GM19025 (cell line): ENCODE measurements around the gene ZBP1.

Source experiments
- ATAC-seq: cut with Tn5 transposase; IDR thresholded peaks from one replicate; pipeline ENCODE4 v1.9.1; 2021; ENCODE audit warnings: mild to moderate bottlenecking, low read depth, moderate library complexity; ENCODE audit not compliant: unreplicated experiment

ZBP1 gene

DNA sequence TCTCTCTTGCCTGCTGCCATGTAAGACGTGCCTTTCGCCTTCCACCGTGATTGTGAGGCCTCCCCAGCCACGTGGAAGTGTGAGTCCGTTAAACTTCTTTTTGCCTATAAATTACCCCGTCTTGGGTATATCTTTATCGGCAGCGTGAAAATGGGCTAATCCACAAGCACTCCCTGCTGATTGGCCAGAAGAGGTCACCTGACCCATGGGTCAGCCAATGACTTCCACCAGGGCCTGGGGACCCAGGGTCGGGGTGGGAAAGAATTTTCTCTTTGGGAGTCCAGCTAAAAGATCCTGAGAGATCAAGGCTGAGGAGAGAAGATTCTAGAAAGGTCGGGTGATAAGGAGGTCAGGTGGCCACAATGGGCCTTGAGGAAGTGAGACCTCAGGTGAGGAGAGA lies 17.1 kb downstream of the ZBP1 start:
- ATAC-seq = no peak

DNA sequence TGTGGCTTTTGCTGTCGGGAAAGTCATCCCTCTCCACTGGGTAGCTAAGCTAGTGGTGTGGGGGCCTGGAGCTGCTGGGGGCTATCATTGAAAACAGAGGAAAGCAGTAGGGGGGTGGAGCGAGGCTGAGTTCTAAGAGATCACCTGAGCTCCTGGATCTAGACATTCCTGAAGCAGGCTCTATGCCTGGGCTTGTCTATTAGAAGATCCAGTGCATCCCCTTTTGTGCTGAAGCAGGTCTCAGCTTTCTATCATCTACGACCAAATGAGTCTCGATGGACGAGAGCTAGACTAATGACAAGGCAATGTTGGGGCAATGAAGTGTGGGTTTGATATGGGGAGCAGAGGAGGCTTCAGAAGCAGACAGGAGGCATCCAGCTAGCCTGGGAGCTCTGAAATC lies 18.5 kb downstream of the ZBP1 start:
- ATAC-seq = no peak

DNA sequence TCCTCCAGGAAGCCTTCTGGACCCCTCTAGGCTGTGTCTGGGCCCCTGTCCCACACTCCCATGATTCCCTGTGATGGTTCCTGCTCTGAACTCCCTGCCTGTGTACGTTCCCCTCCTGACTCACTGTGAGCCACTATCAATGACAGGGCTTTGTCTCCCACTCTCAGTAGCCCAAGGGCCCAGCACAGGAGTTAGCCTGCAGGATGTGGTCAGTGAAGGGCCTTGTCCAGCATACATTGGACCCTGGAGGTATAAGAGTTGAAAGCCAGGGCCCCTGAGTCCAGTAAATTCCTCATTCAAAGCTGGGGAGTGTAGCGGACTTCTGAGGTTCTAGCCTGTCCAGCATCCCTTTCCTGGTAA lies 19.0 kb downstream of the ZBP1 start:
- ATAC-seq = no peak

DNA sequence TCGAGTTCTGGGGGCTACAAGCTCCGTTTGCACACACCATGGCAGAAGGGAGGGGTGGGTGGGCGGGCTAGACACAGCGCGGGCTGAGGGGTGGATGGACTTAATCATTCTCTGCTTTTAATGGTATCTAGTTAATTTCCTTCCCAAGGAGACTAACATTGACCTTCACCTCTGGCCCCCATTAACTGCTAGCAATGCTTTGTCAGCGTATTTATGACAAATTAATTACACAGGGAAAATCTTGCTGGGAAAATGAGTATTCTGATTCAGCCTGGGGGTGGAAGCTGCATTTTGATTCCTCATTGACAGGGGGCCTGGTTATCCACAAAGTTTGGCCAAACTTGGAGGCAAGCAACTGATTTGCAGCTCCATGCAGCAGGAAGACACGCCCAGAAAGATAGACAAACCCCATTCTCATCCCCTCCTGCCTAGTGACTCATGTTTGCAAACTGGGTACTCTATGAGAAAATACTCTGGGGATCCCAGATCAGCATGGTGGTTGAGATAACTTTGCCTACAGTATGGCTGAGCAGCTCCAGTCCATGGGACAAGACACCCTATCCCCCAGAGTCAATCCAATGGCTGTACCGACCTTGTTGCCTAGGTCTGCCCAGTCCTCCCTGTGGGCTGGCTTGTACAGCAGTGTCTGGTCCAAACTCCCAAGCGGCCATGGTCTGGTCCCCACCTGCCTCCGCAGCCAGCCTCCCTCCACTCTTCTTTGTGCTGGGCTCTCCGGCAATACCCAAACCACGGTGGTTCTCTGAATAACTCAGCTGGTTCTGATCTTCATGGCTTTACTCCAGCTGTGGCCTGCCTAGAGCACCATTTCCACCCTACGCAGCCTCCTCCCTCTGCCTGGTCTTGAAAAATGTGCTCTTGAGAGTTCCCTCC lies 19.7 kb downstream of the ZBP1 start:
- no peak for ATAC-seq

DNA sequence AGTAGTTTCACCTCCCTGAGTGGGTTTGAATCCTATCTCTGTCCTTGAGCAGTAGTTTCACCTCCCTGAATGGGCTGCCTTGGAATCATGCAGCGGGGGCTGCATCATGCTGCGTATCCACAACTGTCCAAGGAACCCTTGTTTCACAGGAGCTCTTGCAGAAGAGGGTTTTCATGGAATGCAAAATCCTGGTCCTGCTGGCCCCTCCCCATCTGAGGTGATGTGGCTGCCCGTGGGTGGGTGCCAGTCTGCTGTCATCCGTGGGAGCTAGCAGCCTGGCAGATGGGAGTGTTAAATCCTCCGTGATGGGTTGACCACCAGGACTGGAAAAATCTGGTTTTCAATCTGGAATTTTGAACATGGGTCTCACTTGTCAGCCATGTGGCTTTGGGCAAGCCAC lies 21.7 kb downstream of the ZBP1 start:
- no peak for ATAC-seq

DNA sequence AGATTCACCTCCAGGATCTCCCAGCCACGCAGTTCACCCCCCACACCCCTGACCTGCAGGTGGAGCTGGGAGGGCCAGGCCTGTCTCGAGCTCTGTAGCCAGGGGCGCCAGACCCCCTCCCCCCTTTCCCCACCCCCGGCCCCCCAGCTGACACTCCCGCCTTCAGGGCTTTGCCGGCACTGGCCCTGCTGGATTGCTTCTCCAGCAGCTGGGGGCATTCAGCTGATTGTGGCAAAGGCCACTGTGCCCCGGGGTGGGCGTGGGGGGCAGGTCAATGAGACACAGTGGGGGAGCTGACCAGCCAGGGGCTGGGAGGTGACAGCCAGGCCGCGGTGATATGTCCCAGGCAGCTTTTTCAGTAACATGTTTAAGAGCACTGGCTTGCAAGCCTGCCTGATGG lies 22.2 kb downstream of the ZBP1 start:
- no peak for ATAC-seq

DNA sequence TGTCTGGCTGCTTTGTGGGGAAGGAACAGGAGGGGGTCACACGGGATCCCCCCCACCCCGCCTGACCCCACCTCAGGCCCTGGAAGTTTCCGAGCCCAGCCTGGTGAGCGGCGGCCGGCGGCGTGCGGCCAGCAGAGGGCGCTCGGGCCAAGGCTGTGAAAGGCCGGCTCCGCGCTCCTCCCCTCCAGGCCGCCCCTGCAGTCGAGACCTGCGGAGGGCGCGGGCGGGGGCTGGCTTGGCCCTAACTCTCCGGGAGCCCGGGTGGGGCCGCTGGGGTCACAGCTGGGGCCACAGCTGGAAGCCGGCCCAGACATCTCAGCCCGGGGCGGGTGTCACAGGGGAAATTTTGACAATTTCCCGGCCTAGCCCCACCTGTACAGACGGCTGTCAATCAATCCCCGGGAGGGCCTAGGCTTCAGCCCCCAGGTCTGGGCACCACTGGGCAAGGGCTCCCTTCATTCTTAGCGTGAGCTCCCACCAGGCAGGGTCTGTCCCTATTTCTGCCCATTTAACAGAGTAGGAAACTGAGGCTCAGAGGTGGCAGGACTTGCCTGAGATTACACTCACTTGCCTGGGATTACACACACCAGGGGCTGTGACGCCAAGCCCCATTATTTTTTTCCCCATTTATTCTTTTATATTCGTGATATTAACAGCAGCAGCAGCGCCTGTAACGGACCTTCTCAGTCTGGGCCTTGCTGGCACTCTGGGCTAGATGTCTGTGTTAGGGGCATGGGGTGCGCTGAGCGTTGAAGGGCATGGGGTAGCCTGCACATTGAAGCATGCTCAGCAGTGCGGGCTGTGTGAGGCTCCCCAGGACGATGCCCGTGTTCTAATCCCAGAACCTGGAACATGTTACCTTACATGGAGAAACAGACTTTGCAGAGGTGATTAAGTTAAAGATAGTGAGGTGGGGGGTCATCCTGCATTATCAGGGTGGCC lies 23.0 kb downstream of the ZBP1 start:
- ATAC-seq = no peak

DNA sequence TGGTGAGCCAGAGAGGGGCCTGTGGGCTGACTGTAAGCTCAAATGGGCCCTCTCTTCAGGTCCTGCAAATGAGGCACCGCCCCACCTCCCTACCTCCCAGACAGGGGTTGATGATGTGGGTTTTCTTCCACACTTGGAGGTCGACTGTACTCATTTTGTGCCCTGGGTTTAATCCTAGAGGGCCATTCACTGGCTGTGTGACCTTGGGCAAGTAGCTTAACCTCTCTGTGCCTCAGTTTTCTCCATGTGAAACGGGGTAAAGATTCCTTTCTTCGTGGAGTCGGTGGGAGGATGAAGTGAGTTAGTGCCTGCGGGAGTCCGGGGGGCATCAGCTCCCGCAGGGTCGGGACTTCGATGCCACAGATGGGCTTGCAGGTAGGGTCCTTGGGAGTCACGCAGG lies 23.9 kb downstream of the ZBP1 start:
- ATAC-seq = no peak

DNA sequence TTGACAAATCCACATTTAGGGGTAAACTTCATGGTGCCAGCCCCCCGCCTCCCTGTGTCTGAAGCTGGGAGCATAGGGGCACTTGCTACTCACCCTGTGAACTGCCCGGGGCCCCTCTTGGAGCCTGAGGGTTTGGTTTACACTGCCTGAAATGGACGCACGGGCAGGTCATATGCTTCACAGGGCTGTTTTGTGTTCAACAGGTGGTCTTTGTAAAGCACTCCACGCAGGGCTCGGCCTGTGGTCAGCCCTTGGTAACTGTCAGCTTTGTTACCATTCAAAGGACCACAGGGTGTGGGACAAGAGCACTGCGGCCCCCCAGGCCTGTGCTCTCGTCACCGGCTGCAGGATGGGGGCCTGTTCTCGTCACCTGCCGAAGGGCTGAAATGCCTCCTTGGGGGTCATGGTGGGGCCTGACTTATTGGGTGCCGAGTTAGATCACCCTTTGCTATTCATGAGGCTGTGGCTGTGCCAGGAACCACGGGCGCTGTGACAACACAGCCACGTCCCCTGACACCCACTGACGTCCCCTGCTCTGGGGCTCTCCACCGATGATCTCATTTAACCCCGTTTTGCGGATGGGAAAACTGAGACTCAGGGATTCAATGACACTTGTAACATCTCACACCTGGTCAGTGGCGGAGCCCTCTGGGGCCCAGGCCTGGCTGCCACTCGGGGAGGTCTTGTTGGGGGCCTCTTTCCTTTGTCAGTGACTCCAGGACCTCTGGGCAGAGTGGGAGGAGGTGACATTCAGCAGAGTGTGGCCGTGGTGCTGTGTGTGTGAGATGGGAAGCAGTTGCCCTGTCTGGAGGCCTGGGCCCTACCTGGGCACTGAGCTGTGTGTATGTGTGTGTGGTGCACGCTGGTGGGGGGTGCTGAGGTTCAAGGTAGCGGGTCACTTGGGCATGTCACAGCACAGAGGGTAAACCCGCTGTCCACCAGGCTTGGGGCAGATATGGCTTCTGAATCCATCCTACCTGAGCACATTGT lies 24.9 kb downstream of the ZBP1 start:
- ATAC-seq = no peak

DNA sequence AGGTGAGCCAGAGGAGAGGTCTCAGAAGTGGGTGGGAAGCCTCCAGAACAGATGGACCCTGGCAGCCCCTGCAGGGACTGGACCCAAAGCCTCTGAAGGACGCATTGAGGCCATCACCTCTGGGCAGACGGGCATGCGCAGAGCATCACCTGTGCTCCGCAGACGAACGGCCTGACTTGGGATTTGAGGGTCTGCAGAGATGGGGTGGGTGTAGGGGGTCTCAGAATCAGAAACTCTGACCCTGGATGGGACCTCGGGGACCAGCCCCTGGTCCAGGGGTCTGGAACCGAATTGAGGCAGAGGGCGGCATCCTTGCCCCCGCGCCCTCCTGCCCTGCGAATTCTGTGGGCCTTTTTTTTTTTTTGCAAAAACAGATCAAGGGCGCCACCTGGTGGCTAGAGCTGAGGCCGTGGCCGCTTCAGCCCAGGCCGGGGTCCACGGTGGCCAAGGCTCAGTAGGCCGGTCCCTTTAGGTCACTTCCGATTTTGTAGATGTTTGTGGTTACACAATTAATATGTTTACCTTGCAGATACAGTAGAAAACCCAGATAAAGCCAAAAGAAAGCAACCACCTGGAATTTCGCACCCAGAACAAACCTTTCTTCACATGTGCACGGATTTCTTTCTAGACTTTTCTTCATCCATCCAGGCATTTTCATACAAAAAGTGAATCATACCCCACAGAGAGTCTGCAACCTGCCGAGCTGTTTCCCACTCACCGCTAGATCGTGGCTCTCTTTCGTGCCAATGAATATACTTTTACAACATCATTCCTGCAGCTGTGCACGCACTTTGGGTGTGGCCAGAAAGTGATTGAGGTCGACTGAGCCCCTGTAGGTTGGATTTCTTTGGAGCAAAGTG lies 25.9 kb downstream of the ZBP1 start:
- ATAC-seq = no peak

DNA sequence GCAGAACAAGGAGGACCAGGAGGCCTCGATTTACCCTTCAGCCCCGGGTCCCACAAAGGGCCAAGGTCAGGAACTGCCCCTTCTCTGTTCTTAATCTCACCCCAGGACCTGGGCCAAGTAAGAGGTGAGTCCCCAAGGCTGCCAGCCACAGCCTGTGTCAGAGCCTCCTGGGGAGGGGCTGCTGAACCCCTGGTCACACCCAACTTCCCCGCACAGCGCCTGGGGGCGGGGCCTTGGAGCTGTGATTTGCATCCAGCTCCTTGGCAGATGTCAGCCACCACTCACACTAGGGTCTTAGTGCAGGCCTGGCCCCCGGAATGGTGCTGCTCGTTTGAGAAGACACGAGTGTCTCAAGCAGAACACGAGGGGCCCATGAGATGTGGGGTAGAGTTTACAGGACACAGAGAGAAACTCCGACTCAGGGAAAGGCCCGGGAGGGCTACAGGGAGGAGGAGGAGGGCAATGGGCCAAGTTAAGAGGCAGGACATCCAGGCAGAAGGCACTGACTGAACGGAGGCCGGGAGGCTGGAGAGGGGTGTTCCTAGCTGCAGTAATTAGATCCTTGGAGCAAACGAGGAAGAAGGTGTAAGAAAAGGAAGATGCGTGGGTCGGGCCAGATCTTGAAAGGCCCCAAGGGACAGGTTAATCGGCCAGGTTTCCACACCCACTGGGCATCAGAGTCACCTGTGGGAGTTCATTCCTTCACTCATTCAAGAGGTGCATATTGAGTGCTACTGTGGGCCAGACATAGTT lies 26.9 kb downstream of the ZBP1 start:
- no peak for ATAC-seq

DNA sequence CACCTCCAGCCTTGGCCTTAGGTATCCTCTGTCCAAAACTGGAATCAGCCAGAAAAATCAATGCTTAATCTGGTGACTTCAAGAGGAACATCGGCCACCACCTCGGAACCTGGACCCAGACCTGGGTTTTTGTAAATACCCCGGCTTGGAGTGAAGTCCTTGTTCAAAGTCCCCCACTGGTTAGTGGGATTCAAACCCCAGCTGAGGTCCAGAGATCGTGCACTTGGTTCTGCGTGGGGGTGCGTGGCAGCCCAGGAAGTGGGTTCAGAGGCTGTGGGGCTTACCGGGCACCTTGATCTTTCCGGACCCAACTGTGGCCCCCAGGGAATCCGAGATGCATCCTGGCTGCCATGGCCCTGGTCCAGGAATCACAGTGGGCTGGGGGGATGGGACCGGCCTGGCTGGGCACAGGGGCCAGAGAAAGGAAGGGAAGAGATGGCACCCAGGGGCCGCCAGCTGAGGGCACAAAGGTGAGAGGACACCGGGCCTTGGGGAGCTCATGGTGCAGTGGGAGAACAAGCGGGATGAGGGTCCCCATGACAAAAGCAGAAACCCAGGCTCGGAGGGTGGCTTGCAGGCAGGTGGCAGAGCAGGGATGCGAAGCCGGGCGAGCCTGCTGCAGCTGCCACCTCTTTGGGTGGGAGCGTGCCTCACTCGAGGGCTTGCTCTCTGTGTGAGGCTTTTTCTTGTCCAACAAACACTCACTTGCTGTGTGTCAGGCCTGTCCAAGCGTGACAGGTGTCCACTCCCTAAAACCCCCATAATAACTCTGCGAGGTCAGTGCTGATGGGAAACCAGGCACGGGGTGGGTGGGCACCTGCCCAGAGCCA lies 27.7 kb downstream of the ZBP1 start:
- ATAC-seq = no peak

DNA sequence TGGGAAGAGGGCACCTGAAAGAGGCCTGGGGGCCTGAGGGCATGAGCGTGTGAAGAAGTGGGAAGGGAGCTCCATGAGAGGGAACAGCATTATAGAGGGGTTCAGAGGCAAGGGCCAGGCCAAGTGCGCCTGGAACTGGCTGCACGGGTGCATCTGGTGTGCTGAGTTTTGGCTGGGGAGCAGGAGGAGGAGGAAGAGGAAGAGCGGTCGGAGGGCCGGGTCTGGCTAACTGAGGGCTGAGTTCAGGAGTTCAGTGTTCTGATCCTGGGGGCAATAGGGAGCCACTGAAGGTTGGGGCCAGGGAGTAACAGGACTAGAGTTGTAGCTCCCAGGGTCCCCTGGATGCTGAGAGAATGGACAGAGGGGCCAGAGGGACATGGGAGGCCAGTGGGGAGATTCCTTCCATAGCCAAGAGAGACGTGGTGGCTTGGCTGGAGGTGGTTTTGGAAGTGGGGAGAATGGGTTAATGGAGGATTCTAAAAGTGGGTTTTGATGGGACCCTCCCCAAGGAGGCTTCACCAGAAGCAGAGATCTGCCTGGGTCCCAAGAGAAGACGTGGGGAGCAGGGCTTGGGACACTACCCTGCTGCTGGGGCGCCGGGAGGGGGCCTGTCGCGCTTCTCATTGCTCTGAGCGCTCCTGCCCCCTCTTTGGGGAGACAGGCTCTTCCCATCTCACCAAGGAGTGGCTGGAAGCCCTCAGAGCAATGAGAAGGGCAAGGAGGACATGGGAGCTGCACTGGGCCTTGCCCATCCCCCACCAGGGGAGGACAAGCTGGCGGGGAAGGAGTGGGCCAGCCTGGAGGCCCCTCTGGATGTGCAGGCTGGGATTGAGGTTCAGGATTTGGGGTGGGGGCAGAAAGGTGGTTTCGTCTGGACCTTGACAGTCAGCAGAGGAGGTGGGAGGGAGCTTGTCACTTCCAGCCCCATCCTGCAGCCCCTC lies 28.7 kb downstream of the ZBP1 start:
- no peak for ATAC-seq

DNA sequence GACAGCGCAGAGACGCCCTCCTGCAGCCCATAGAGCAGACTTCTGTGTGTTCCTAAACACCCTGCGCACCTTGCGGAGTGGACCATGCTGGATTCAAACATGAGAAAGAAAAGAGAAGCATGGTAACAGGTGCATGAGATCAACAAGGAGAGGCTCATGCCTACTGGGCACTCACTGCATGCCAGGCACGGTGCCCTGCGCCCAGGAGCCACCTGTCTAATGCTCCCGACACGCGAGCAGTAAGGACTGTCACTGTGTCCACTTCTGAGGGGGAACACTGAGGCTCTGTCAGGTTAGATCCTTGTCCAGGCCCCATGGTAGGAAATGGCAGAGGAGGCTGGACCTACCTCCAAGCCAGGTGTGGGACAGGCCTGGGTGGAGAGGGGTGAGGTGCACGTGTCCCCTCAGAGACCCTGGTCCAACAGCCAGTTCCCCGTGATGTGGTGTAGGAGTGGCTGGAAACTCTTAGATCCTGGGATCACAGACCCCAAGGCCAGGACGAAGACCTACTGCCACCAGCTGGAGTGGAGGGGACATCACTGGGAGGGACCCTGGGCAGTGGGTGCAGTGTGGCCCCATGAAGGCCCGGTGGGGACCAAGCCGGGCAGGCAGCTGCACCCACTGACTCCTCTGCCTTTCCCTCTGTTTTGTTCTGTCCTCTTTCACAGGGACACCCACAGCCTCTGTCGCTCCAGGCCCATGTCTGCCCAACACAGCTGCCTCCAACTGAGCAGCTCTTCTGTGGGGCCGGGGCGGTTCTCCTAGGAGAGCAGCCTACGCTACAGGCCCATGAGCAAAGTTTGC lies 29.5 kb downstream of the ZBP1 start:
- no peak for ATAC-seq

DNA sequence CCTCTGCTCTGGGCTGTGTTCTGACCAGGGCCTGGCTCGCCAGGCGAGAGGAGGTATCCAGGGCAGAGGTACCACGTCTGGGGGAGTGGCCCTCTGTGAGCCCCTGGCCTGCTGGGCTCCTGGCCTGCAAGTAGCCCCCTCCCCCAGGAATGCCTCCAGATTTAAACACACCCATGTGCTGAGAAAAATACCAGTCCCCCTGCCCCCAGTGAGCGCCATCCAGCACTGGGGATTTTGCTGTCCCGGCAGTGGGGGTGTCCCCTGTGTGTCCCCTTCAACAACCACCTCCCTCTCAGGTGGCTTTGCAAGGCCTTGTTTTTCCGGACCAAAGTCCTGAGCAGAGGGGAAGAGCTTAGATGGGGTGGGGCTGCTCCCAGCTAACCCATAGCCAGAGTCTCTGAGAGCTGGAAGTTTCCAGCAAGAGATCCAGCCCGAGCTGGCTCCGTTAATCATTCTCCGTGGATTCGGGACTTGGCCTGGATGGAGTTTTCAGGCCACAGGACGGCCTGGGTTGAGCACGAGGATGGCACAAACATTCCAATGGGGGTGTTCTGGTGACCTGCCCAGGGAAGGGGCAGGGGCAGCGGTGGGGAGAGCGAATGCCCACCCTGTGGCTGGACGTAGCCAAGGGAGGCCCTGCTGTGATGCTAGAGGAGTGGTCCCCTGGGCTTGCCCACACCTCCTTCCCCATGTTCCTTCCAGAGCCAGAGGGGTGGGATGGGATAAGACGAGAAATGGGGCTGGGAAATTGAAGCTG lies 30.3 kb downstream of the ZBP1 start:
- ATAC-seq = no peak
